ENCODE measurements around the gene TNS3. TPM values are rescaled to one million over a fixed set of nuclear protein-coding genes. Genes with fewer than 3 reads are reported as not detected.

The TNS3 gene
- total RNA-seq, 1 donor from 2014 or later, result 6.1 TPM

GRCh38 chr7:47402941-47403866 lies 178.7 kb downstream of the TNS3 start:
- FAIRE-seq (no peak), DNase-seq (ENCODE audit: low spot score in 2 of 2) (no peak)

- FAIRE-seq, result no peak
These were observed 180.0 kb downstream of the TNS3 start for GRCh38 chr7:47401611-47402570.

GRCh38 chr7:47400741-47401206 lies 181.1 kb downstream of the TNS3 start:
- FAIRE-seq, result no peak
- no peak for DNase-seq (ENCODE audit: low spot score in 2 of 2)

More at GRCh38 chr7:47401611-47402570, 180.0 kb downstream of the TNS3 start:
- DNase-seq (ENCODE audit: low spot score in 2 of 2), result no peak

GRCh38 chr7:47400001-47400400 lies 181.9 kb downstream of the TNS3 start:
- DNase-seq (ENCODE audit: low spot score in 2 of 2) (no peak), FAIRE-seq (no peak)

GRCh38 chr7:47394751-47395252 lies 187.1 kb downstream of the TNS3 start:
- FAIRE-seq, result no peak
- DNase-seq (ENCODE audit: low spot score in 2 of 2), result no peak

GRCh38 chr7:47394216-47394615 lies 187.7 kb downstream of the TNS3 start:
- DNase-seq (ENCODE audit: low spot score in 2 of 2), result no peak
- no peak for FAIRE-seq

- no peak for FAIRE-seq
- no peak for DNase-seq (ENCODE audit: low spot score in 2 of 2)
These were observed 188.5 kb downstream of the TNS3 start for GRCh38 chr7:47393406-47393805.

- FAIRE-seq (no peak), DNase-seq (ENCODE audit: low spot score in 2 of 2) (peak in 1 of 2 donors; percentile 51)
These were observed 189.6 kb downstream of the TNS3 start for GRCh38 chr7:47392241-47392759.

DNA sequence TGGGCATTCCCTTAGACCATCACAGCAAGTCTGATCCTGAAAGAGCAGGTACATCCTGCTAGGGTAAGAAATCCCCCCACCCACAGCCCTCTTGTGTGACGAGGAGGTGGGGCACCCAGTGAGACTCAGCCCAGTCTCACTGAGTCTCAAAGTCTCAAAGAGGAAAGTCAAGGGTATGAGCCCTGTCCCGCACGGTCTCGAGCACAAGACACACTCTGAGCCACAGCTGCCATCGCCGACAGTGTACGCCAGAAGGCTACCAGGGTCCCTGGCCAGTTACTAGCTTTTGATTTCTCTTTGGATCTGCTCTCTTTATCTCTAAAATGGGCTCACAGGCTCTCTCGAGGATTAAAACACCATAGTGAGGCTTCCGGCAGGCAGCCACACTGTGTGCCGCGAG lies 190.2 kb downstream of the TNS3 start:
- FAIRE-seq, result no peak
- DNase-seq (ENCODE audit: low spot score in 2 of 2), result no peak

GRCh38 chr7:47390914-47391313 lies 191.0 kb downstream of the TNS3 start:
- no peak for FAIRE-seq
- no peak for DNase-seq (ENCODE audit: low spot score in 2 of 2)

DNA sequence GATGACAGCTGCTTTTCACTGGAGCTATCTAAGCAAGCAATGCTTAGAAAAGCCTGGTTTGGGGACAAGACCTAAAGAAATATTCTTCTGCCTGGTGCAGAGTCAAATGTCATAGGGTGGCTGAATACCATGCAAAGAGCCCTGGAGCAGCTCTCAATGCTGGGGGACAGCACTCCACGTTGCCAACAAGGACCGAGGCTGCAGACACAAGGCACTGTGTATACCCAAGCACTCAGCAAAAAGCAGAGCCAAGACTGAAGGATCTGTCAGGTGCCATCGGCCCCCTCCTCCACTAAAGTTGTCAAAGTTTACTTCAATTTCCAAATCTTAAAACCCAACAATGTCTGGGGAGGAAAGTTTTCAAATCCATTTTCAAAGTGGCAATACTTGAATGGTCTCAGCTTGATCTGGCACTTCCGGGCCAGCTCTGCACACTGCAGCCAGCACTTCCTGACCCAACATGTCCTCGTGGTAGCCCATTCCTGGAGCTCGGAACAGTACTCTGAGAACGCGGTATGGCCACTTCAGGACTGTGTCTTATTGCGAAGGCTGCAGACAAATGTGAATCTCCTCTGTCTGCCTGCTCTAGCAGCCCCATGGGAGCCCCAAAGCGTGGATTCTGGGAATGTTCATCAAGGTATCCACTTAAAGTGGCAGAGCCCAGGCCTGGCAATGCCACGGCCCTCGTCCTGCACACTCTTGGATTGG lies 191.8 kb downstream of the TNS3 start:
- DNase-seq (ENCODE audit: low spot score in 2 of 2), result no peak
- no peak for FAIRE-seq

GRCh38 chr7:47389171-47389922 lies 192.6 kb downstream of the TNS3 start:
- DNase-seq (ENCODE audit: low spot score in 2 of 2), result no peak

GRCh38 chr7:47387506-47387905 lies 194.4 kb downstream of the TNS3 start:
- no peak for FAIRE-seq
- no peak for DNase-seq (ENCODE audit: low spot score in 2 of 2)

More at GRCh38 chr7:47389171-47389922, 192.6 kb downstream of the TNS3 start:
- FAIRE-seq, result no peak

- DNase-seq (ENCODE audit: low spot score in 2 of 2) (no peak), FAIRE-seq (no peak)
These were observed 195.6 kb downstream of the TNS3 start for GRCh38 chr7:47386273-47386835.

DNA sequence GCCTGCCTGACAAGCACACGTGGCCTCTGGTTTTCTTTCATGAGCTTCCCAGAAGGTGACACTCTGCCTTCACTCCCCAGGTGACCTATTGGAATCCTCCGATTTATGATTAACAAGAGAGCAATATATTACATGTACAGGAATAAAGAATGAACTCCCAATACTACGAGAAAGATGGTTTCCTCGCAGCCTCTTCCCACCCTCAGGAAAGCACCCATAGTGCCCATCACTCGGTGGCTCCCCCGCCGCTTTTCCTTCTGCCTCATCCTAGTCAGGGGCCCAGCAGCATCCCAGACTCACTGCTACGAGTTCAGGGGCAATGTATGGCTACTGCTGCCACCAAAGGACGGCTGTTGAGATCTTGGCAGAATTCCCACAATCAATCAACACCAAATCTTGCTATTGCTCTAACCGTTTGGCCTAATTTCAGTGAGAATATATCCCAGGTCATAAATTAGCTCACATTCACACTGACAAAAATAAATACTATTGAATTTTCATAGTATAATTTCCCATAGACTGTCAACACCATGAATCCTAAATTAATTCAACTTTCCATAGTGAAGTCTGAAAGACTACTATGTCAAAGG lies 196.3 kb downstream of the TNS3 start:
- DNase-seq (ENCODE audit: low spot score in 2 of 2), result no peak
- FAIRE-seq, result no peak

- DNase-seq (ENCODE audit: low spot score in 2 of 2), result no peak
- FAIRE-seq, result no peak
These were observed 197.0 kb downstream of the TNS3 start for GRCh38 chr7:47384755-47385535.

DNA sequence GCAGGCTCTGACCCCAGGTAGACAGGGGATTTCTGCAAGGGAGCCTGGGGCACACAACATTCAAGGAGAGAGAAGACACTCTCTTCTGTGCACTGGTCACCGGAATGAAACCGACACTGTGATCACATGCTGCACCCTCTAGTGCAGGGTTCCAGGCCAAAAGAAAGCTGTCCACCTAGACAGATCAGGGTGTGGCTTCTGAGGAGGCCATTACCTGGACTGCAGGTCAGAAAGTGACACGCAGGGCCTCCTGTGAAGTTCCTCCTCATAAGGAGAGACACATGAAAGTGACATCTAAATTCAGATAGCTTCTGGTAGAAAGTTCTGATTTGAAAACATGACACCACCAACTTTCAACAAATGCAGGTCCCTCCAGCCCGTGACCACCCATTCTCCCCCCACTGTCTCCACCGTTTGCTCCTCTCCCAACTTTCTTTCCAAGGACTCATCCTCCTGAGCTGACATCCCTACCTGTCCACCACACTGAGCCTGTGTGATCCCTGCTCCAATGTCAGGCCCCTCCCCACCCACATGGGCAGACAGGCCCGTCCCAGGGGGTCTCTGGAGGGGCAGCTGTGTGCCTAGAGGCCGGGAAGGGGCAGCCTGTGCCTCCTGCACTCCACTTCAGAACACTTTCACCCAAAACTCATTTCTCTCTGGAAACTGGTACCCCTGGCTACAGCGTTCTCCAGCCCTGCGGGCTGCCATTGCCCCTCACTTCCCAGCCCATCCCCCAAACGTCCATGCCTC lies 198.0 kb downstream of the TNS3 start:
- FAIRE-seq, result no peak
- DNase-seq (ENCODE audit: low spot score in 2 of 2), result no peak
